ENCODE results near the gene PTPN13.
"Not testable (repeated sequence)": the region's sequence is repeated elsewhere in the genome, so short reads cannot be mapped to it uniquely, and the experiment has no call there.

Gene PTPN13

GRCh38 chr4:86640469-86640868 is 46.4 kb downstream of the PTPN13 start:
- Mint-ChIP-seq H3K4me3 (no peak overlapping the region), H3K27ac (no peak overlapping the region), H3K9me3 (peaks cover 11% of the 10 kb centered on the region), H3K27me3 (ENCODE audit: low read depth) (no peaks in the 10 kb centered on the region), H3K36me3 (ENCODE audit: low read depth) (peaks cover 57% of the 10 kb centered on the region), H3K4me1 (no peaks in the 10 kb centered on the region)
- TF ChIP-seq CTCF (IDR thresholded peaks at IDR 0.05; ENCODE audit: unreplicated experiment in 3 of 3): no peak

DNA sequence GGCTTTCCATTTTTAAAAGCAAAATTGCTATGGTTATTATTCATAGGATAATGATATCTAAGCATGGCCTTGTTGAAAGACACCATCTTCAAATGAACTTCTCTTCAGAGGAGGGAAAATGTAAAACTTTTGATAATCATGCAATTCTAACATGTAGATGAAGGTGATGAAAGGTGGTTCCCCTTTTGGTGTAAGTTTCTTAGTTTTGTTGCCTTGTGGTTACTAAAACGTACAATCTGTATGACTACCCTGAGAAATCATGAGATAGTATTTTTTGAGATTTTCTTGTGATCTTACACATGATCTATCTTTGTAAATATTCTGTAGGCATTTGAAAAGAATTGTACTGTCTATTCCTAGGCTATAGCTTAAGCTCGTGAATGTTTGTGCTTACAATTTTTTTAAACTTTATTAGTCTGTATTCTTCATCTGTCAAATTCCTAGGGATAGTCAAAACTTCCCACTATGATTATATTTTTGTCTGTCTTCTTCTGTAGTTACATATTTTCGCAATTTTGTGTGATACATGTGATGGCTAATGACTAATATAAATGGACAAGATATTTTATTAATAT is 47.5 kb downstream of the PTPN13 start:
- peaks cover 3% of the 10 kb centered on the region for H3K9me3 Mint-ChIP-seq

GRCh38 chr4:86644892-86645291 is 50.8 kb downstream of the PTPN13 start:
- H3K9me3 Mint-ChIP-seq: peaks cover 22% of the 10 kb centered on the region
- H3K27ac Mint-ChIP-seq: no peak overlapping the region
- no peaks in the 10 kb centered on the region for H3K27me3 Mint-ChIP-seq (ENCODE audit: low read depth)
- H3K4me3 Mint-ChIP-seq: no peak overlapping the region
- peaks cover 68% of the 10 kb centered on the region for H3K36me3 Mint-ChIP-seq (ENCODE audit: low read depth)
- no peak for TF ChIP-seq CTCF (IDR thresholded peaks at IDR 0.05; ENCODE audit: unreplicated experiment in 3 of 3)
- H3K4me1 Mint-ChIP-seq: no peaks in the 10 kb centered on the region

More for the DNA sequence above, 47.5 kb downstream of the PTPN13 start:
- Mint-ChIP-seq H3K36me3 (ENCODE audit: low read depth) (peaks cover 57% of the 10 kb centered on the region), H3K27me3 (ENCODE audit: low read depth) (no peaks in the 10 kb centered on the region), H3K27ac (no peak overlapping the region), H3K4me3 (no peak overlapping the region), H3K4me1 (no peaks in the 10 kb centered on the region)
- TF ChIP-seq CTCF (IDR thresholded peaks at IDR 0.05; ENCODE audit: unreplicated experiment in 3 of 3): no peak

- H3K9me3 Mint-ChIP-seq: peaks cover 80% of the 10 kb centered on the region
- no peak for TF ChIP-seq CTCF (IDR thresholded peaks at IDR 0.05; ENCODE audit: unreplicated experiment in 3 of 3)
- peaks cover 97% of the 10 kb centered on the region for H3K36me3 Mint-ChIP-seq (ENCODE audit: low read depth)
- H3K27ac Mint-ChIP-seq: no peak overlapping the region
- H3K4me1 Mint-ChIP-seq: no peaks in the 10 kb centered on the region
- no peaks in the 10 kb centered on the region for H3K27me3 Mint-ChIP-seq (ENCODE audit: low read depth)
- H3K4me3 Mint-ChIP-seq: no peak overlapping the region
These were observed 58.3 kb downstream of the PTPN13 start for GRCh38 chr4:86652332-86652932.

DNA sequence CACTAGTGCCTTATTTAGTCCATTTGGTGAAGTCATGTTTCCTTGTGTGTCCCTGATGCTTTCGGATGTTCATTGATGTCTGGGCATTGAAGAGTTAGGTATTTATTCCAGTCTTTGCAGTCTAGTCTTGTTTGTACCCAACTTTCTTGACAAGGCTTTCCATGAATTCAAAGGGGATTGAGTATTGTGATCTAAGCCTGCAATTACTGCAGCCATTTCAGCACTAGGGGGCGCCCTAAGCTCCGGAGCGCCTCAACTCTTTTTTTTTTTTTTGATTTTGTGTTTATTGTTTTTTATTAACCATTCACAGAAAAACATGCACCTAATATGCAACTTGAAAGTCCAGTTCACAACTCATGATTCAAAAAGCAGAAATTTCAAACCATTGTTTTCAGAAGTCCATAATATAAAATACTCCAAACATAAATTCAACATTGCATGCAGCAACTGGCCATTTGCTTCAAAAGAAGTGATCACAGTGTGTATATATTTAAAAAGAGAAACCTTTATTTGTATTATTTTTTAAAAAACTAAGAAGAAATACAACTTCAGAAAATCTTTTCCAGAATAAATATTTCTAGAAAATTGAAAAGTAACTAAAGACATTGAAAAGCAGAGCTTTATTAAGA is 59.2 kb downstream of the PTPN13 start:
- Mint-ChIP-seq H3K4me1 (no peaks in the 10 kb centered on the region), H3K36me3 (ENCODE audit: low read depth) (peaks cover 97% of the 10 kb centered on the region), H3K27me3 (ENCODE audit: low read depth) (no peaks in the 10 kb centered on the region), H3K27ac (no peak overlapping the region), H3K4me3 (no peak overlapping the region), H3K9me3 (peaks cover 80% of the 10 kb centered on the region)
- TF ChIP-seq CTCF (IDR thresholded peaks at IDR 0.05; ENCODE audit: unreplicated experiment in 3 of 3): no peak

DNA sequence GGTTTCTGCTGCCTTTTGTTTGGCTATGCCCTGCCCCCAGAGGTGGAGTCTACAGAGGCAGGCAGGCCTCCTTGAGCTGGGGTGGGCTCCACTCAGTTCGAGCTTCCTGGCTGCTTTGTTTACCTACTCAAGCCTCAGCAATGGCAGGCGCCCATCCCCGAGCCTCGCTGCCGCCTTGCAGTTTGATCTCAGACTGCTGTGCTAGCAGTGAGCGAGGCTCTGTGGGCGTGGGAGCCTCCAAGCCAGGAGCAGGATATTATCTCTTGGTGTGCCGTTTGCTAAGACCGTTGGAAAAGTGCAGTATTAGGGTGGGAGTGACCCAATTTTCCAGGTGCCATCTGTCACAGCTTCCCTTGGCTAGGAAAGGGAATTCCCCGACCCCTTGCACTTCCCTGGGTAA is 62.7 kb downstream of the PTPN13 start:
- H3K4me3 Mint-ChIP-seq; H3K27me3 Mint-ChIP-seq (ENCODE audit: low read depth); H3K4me1 Mint-ChIP-seq; H3K27ac Mint-ChIP-seq: not testable (repeated sequence)
- H3K9me3 Mint-ChIP-seq: peaks cover 48% of the 10 kb centered on the region
- peaks cover 71% of the 10 kb centered on the region for H3K36me3 Mint-ChIP-seq (ENCODE audit: low read depth)
